HG03280 (cell line): ENCODE results near the gene RBSN.
"Not testable (repeated sequence)": the region's sequence is repeated elsewhere in the genome, so short reads cannot be mapped to it uniquely, and the experiment has no call there.

Source experiments
- ATAC-seq: cut with Tn5 transposase; IDR thresholded peaks from one replicate; pipeline ENCODE4 v1.9.1; 2021; ENCODE audit warnings: mild to moderate bottlenecking, moderate library complexity; ENCODE audit not compliant: unreplicated experiment

Gene RBSN

GRCh38 chr3:15098503-15099363, at the start of gene RBSN:
RBSN (minus strand) TSS chr3:15099148; CDS start chr3:15096120, 3,028 bp downstream.
- ATAC-seq = peak; percentile 92

- ATAC-seq = no peak
These were observed 49.7 kb upstream of the RBSN start for GRCh38 chr3:15148614-15149013.

GRCh38 chr3:15136885-15137284, 37.9 kb upstream of the RBSN start:
- not testable (repeated sequence) for ATAC-seq

GRCh38 chr3:15134968-15135367, 36.0 kb upstream of the RBSN start:
- ATAC-seq = not testable (repeated sequence)

GRCh38 chr3:15128403-15128802, 29.5 kb upstream of the RBSN start:
- not testable (repeated sequence) for ATAC-seq

GRCh38 chr3:15126975-15127374, 28.0 kb upstream of the RBSN start:
- not testable (repeated sequence) for ATAC-seq

GRCh38 chr3:15122398-15122797, 23.4 kb upstream of the RBSN start:
- ATAC-seq = no peak

GRCh38 chr3:15121936-15122335, 23.0 kb upstream of the RBSN start:
- ATAC-seq = no peak

- no peak for ATAC-seq
These were observed 22.0 kb upstream of the RBSN start for GRCh38 chr3:15120986-15121385.

GRCh38 chr3:15117011-15117410, 18.1 kb upstream of the RBSN start:
- ATAC-seq = no peak

GRCh38 chr3:15116032-15116669, 17.2 kb upstream of the RBSN start:
- ATAC-seq = no peak

GRCh38 chr3:15114466-15115358, 15.8 kb upstream of the RBSN start:
- no peak for ATAC-seq

- no peak for ATAC-seq
These were observed 14.9 kb upstream of the RBSN start for GRCh38 chr3:15113884-15114283.

GRCh38 chr3:15113471-15113870, 14.5 kb upstream of the RBSN start:
- no peak for ATAC-seq

- ATAC-seq = no peak
These were observed 13.1 kb upstream of the RBSN start for GRCh38 chr3:15112011-15112410.

- no peak for ATAC-seq
These were observed 11.3 kb upstream of the RBSN start for GRCh38 chr3:15110206-15110605.

- no peak for ATAC-seq
These were observed 9.9 kb upstream of the RBSN start for GRCh38 chr3:15108869-15109268.

- peak; percentile 88 for ATAC-seq
These were observed 9.2 kb upstream of the RBSN start for GRCh38 chr3:15108082-15108545.

GRCh38 chr3:15107075-15107947, 8.4 kb upstream of the RBSN start:
- no peak for ATAC-seq

GRCh38 chr3:15102836-15103235, 3.9 kb upstream of the RBSN start:
- no peak for ATAC-seq
